K562 (cell line): ENCODE measurements around the gene SDSL. TPM values are rescaled to one million over a fixed set of nuclear protein-coding genes. Genes with fewer than 3 reads are reported as not detected.
A peak's percentile ranks its signal among the peaks of the same experiment; 100 is the strongest.

Source experiments
- ATF3 ChIP-seq, 2 experiments: fragments of 450-650 bp in 1 of 2; sonication (generic) in 1 of 2; formaldehyde crosslinking in 1 of 2; IDR thresholded peaks in 1 of 2; conservative IDR thresholded peaks in 1 of 2; 2 replicates each; pipeline versions ENCODE4 v1.6.1 to v1.8.1; 2016 to 2023; ENCODE audit warnings: mild to moderate bottlenecking in 2 of 2, moderate library complexity in 2 of 2, inconsistent platforms in 1 of 2, missing genetic modification reagents in 1 of 2
- ATF7 ChIP-seq: fragments of 450-650 bp; IDR thresholded peaks from 2 replicates; pipeline ENCODE4 v1.7.1; 2014; ENCODE audit warnings: mild to moderate bottlenecking, moderate library complexity
- C11orf30 ChIP-seq: fragments of 450-650 bp; IDR thresholded peaks from 2 replicates; pipeline ENCODE4 v1.6.1; 2016; ENCODE audit warnings: low read depth, mild to moderate bottlenecking
- CHD1 ChIP-seq: fragments of 200-600 bp; sonication (generic); IDR thresholded peaks from one replicate; pipeline ENCODE4 v1.6.1; 2012; ENCODE audit warnings: mild to moderate bottlenecking, moderate library complexity, low read length, inconsistent platforms
- COPS2 ChIP-seq: fragments of 450-650 bp; conservative IDR thresholded peaks from 2 replicates; pipeline ENCODE4 v1.6.1; 2016; ENCODE audit warnings: mild to moderate bottlenecking, moderate library complexity
- DNMT1 ChIP-seq: fragments of 450-650 bp; IDR thresholded peaks from 2 replicates; pipeline ENCODE4 v1.6.1; 2016; ENCODE audit warnings: antibody characterized with exemption, mild to moderate bottlenecking
- E2F8 ChIP-seq: fragments of 450-650 bp; IDR thresholded peaks from 2 replicates; pipeline ENCODE4 v1.7.1; 2018; ENCODE audit warnings: mild to moderate bottlenecking, low read depth; ENCODE audit not compliant: partially characterized antibody
- EP400 ChIP-seq: fragments of 450-650 bp; IDR thresholded peaks from 2 replicates; pipeline ENCODE4 v1.6.1; 2017; ENCODE audit warnings: antibody characterized with exemption, mild to moderate bottlenecking, moderate library complexity
- HNRNPL ChIP-seq: fragments of 200-400 bp; formaldehyde crosslinking; IDR thresholded peaks from 2 replicates; pipeline ENCODE4 v1.6.1; 2017; ENCODE audit warnings: low read depth, mild to moderate bottlenecking, low read length
- KDM1A ChIP-seq, 2 experiments: fragments of 450-650 bp; IDR thresholded peaks; 2 replicates each; pipeline ENCODE4 v1.6.1; 2016; ENCODE audit warnings: mild to moderate bottlenecking in 2 of 2
- MYNN ChIP-seq, 2 experiments: sonication (generic); formaldehyde crosslinking in 1 of 2; IDR thresholded peaks; 2 replicates each; pipeline versions ENCODE4 v1.5.0 to v1.6.1; 2016 to 2020; ENCODE audit warnings: antibody characterized with exemption in 1 of 2, missing genetic modification reagents in 1 of 2
- NFYB ChIP-seq: IDR thresholded peaks from 2 replicates; pipeline ENCODE4 v1.6.1; 2011; ENCODE audit warnings: mild to moderate bottlenecking, moderate library complexity; ENCODE audit not compliant: insufficient read length; ENCODE audit errors: extremely low read depth
- NRF1 ChIP-seq, 2 experiments: fragments of 450-650 bp; IDR thresholded peaks in 1 of 2; conservative IDR thresholded peaks in 1 of 2; 2 replicates each; pipeline ENCODE4 v1.6.1; 2014; ENCODE audit warnings: mild to moderate bottlenecking in 2 of 2
- PPARD ChIP-seq: fragments of 250-450 bp; sonication (Bioruptor Pico); IDR thresholded peaks from 2 replicates; pipeline ENCODE4 v1.8.0; 2022; ENCODE audit warnings: inconsistent platforms, mild to moderate bottlenecking, moderate library complexity
- RAD21 ChIP-seq, 2 experiments: fragments of 250-450 bp in 1 of 2; fragments of 450-650 bp in 1 of 2; sonication (Bioruptor Pico) in 1 of 2; formaldehyde crosslinking in 1 of 2; IDR thresholded peaks in 1 of 2; conservative IDR thresholded peaks in 1 of 2; 2 replicates each; pipeline versions ENCODE4 v1.4.0 to v1.8.0; 2020 to 2022; ENCODE audit warnings: mild to moderate bottlenecking in 2 of 2, moderate library complexity in 1 of 2
- RB1 ChIP-seq: fragments of 450-650 bp; IDR thresholded peaks from 2 replicates; pipeline ENCODE4 v1.6.1; 2017; ENCODE audit warnings: low read depth, mild to moderate bottlenecking
- SRF ChIP-seq, 2 experiments: fragments of 250-450, 450-650 bp in 1 of 2; sonication (Bioruptor Pico) in 1 of 2; sonication (generic) in 1 of 2; formaldehyde crosslinking; IDR thresholded peaks; 2 replicates each; pipeline versions ENCODE4 v1.5.0 to v1.5.1; 2020 to 2022; ENCODE audit warnings: mild to moderate bottlenecking in 1 of 2, missing genetic modification reagents in 1 of 2
- STAG1 ChIP-seq: sonication (generic); formaldehyde crosslinking; IDR thresholded peaks from 2 replicates; pipeline ENCODE4 v1.5.0; 2020; ENCODE audit warnings: missing genetic modification reagents, borderline replicate concordance
- TAF9B ChIP-seq: fragments of 450-650 bp; IDR thresholded peaks from 2 replicates; pipeline ENCODE4 v1.6.1; 2018; ENCODE audit warnings: mild to moderate bottlenecking; ENCODE audit not compliant: partially characterized antibody
- TOE1 ChIP-seq, 2 experiments: fragments of 450-650 bp in 1 of 2; sonication (generic) in 1 of 2; formaldehyde crosslinking in 1 of 2; IDR thresholded peaks; 2 replicates each; pipeline versions ENCODE4 v1.7.1 to v1.8.0; 2016 to 2022; ENCODE audit warnings: borderline replicate concordance in 2 of 2, mild to moderate bottlenecking in 2 of 2, antibody characterized with exemption in 1 of 2, inconsistent platforms in 1 of 2, low read depth in 1 of 2, missing genetic modification reagents in 1 of 2, moderate library complexity in 1 of 2
- USF2 ChIP-seq: sonication (generic); formaldehyde crosslinking; IDR thresholded peaks from 2 replicates; pipeline ENCODE4 v1.5.0; 2020; ENCODE audit warnings: missing genetic modification reagents
- ZNF121 ChIP-seq: sonication (generic); formaldehyde crosslinking; conservative IDR thresholded peaks from 2 replicates; pipeline ENCODE4 v1.8.0; 2022; ENCODE audit warnings: missing genetic modification reagents
- polyA plus RNA-seq, 8 experiments: library from polyadenylated mRNA; depleted of rRNA in 4 of 8; stranded (reverse) in 5 of 8; unstranded in 3 of 8; fragments of >200 nt; fragmentation: Nextera tagmentation in 2 of 8; fragmentation: Illumina TruSeq in 1 of 8; extraction: Ambion mirVana in 2 of 8; extraction: Trizol in 1 of 8; gene quantifications; 2 replicates each; pipeline versions ENCODE4 v1.2.1 to v1.2.3, GENCODE V29; 2011 to 2014; ENCODE audit warnings: inconsistent platforms in 1 of 8, missing spikeins in 1 of 8
- total RNA-seq, 7 experiments: library from RNA; depleted of rRNA in 6 of 7; stranded (reverse); fragments of >200 nt in 6 of 7; fragmentation: Illumina TruSeq in 2 of 7; extraction: Trizol in 2 of 7; gene quantifications; 2 replicates each; pipeline versions ENCODE4 v1.2.1 to v1.2.3, GENCODE V29; 2011 to 2021; ENCODE audit warnings: low replicate concordance in 1 of 7

SDSL gene
- total and polyA plus RNA-seq, 9 of the 15 experiments (the other 6 are each of a cell fraction or from before 2014, with no cell fraction given): 0.31 to 11.0 (median 7.4) TPM

GRCh38 chr12:113416091-113416754 is 6.0 kb upstream of the SDSL start (continued):
- TF ChIP-seq ATF3 (IDR thresholded peaks at IDR 0.05) (peak; percentile 71), ATF3 (CRISPR knock-in tag; conservative IDR thresholded peaks at IDR 0.05) (no peak), ATF7 (peak; percentile 57), STAG1 (CRISPR knock-in tag) (no peak), COPS2 (no peak), ZNF121 (CRISPR knock-in tag) (0 out of 2 replicates have a peak, but pooled peaks have one; percentile 3), MYNN (IDR thresholded peaks at IDR 0.05) (no peak), MYNN (CRISPR knock-in tag; IDR thresholded peaks at IDR 0.05) (no peak), DNMT1 (no peak), KDM1A (IDR thresholded peaks at IDR 0.05) (0 out of 4 replicates have a peak, but pooled peaks of 1 of the 2 experiments have one; percentile 16), USF2 (CRISPR knock-in tag) (no peak; the same call in 1 of the 2 replicates), RAD21 (CRISPR knock-in tag; conservative IDR thresholded peaks at IDR 0.05 in 1 of 2, IDR thresholded peaks at IDR 0.05 in 1 of 2) (peak in 1 of 2 experiments; percentile 31; a peak in 2 of 4 replicates), PPARD (CRISPR knock-in tag) (no peak), TAF9B (no peak), TOE1 (IDR thresholded peaks at IDR 0.05; ENCODE audit: borderline replicate concordance) (peak; percentile 73; the same call in 1 of the 2 replicates), TOE1 (CRISPR knock-in tag; IDR thresholded peaks at IDR 0.05; ENCODE audit: borderline replicate concordance, low read depth) (no peak), NFYB (no peak), EP400 (no peak), E2F8 (no peak), CHD1 (no peak), NRF1 (conservative IDR thresholded peaks at IDR 0.05 in 1 of 2, IDR thresholded peaks at IDR 0.05 in 1 of 2) (no peak), HNRNPL (no peak), C11orf30 (peak; percentile 63), RB1 (no peak), SRF (CRISPR knock-in tag; IDR thresholded peaks at IDR 0.05) (no peak)
